Measurements from ENCODE around the gene DEXI.
"Not testable (repeated sequence)": the region's sequence is repeated elsewhere in the genome, so short reads cannot be mapped to it uniquely, and the experiment has no call there.

Gene DEXI

GRCh38 chr16:10941127-10941933 lies 938 bp downstream of the DEXI start:
- no peak for DNase-seq

- no peak for DNase-seq
Measured at GRCh38 chr16:10940501-10941079, 1.7 kb downstream of the DEXI start.

DNA sequence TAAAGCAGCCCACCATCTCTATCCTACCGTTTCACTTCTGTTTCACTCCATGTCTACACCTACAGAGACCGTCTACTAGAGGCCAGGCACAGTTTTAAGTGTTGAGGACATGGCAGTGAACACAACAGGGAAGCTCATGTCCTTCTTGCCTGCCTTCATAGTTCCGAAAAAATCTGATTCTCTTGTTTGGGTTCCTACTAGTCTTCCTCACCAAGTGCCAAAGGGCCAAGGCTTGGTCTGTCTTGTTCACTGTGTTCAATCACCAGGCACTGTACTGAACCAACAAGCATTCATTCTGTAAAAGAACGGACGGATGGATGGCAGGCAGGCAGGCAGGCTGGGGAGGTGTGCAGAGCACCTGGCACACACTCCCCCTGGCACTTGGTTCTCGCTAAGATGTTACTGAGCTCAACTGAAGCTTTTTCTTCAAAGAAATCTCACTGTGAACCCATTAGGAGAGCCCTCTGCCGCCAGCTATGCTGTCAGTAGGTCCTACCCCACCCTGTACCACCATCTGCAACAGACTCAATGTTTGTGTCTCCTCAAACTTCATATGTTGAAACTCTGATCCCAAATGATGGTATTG lies 2.5 kb downstream of the DEXI start:
- DNase-seq: no peak

- DNase-seq: no peak
Measured at GRCh38 chr16:10938796-10939648, 3.2 kb downstream of the DEXI start.

GRCh38 chr16:10938321-10938720 lies 3.9 kb downstream of the DEXI start:
- no peak for DNase-seq

DNA sequence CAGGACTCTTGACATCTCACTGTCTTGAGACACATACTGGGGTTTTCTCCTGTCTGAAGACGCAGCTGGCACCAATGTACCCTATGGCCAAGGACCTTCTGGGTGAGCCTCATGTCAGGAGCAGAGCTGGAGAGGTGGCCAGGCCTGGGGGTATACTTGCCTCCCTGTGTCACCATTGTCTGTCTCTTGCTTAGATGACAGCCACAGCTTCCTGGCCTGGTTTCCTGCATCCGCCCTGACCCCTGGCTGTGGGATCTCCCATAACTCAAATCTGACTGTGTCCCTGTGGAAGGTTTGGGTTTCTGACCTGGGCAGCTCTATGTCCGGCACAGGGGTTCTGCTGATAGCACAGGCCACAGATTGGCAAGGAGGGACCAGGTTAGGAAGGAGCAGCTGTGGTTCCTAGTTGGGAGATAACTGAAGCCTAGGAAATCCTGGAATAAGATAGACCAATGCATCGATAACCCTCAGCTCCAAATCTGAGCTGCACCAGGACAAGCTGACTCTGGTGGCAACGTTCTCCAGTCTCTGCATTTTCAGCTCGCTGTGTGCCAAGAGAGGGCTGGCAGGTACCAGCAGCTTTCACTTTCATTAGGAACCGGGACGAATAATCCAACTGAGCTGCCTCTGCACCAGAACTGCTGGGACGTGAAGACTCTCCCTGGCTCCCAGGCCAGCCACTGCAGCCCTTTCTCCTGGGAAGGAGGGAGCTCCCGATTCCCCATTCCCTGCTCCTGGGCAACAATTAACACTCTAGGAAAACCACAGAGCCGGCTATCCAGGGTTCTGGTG lies 5.0 kb downstream of the DEXI start:
- DNase-seq: no peak

GRCh38 chr16:10936272-10936984 lies 5.8 kb downstream of the DEXI start:
- DNase-seq: no peak

DNA sequence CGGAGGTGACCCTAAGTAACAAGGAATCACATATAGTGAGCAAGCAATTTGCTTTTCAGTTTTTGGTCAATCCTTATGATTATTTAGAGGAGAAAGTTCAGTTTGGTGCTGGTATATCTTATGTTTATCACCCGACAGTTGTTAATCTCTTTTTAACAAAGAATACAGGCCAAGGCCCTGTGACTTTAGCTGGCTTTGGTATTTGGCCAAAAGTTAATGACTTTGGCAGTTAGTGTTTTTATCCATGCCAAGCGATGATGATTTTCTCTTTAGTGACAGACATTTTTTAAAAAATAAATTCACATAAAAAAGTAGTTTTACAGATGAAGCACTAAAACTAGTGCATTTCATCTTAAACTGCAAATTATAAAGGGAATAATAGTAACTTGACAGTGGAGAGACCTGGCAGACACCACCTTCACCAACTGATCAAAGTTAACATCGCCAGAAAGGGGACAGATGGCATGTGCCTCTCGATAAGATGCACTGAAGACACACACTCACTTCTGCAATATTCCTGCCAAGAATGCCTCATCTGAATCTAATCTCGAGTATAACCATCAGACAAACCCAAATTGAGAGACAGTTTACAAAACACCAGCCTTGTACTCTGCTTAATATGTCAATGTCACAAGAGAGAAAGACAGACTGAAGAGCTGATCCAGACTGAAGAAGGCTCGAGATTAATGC lies 6.9 kb downstream of the DEXI start:
- no peak for DNase-seq

DNA sequence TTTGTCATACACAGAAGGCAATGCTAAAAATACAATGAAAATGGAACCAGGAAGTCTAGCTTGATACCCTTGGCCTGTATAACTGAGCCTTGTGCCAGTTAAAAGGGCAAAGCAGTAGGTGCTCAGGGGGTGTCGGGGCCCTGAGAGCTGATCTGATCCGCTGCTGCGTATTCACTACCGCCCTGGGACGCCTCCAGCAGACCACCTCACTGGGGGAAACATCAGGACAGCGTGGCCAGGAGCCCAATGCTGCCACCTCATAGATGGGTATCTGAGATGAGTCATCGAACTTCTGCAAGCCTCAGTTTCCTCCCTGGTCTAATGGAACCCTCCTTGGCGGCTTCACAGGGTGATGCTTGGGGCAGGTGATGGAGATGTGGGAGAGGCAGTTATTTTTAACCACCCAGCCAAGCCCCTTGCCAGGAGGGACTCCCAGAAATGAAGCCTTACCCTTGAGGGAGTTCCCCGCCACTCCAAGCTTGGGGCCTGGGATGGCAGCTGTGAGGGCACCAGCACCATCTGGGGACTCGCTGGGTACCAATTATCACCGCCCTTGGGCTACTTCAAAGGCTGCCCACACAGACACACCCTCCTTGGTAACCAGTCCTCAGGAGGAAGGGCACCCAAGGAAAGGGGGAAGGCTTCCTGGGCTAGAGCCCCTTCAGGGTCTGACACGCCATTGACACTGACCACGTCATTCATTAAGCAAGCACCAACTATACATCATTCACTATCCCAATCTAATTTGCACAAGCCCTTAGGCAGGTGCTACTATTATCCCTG lies 7.8 kb downstream of the DEXI start:
- DNase-seq: no peak

GRCh38 chr16:10933865-10934264 lies 8.4 kb downstream of the DEXI start:
- DNase-seq: no peak

- no peak for DNase-seq
Measured at GRCh38 chr16:10932959-10933710, 9.1 kb downstream of the DEXI start.

- DNase-seq: no peak
Measured at GRCh38 chr16:10931977-10932632, 10.2 kb downstream of the DEXI start.

DNA sequence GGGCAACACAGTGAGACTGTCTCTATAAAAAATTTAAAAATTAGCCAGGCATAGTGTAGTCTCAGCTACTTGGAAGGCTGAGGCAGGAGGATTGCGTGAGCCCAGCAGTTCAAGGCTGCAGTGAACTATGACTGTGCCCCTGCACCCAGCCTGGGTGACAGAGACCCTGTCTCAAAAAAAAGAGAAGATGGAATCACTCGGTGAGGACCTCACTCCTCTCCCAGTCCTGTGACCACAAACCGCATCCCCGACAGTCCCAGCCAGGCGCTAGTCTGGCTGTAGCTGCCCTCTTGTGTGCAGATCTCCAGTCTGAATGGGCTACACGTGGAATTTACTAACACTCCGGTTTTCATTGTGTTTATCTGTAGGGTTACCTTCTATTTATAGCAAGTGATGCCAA lies 11.1 kb downstream of the DEXI start:
- no peak for DNase-seq

GRCh38 chr16:10930755-10931093 lies 11.5 kb downstream of the DEXI start:
- no peak for DNase-seq

- no peak for DNase-seq
Measured at GRCh38 chr16:10929853-10930754, 12.2 kb downstream of the DEXI start.

DNA sequence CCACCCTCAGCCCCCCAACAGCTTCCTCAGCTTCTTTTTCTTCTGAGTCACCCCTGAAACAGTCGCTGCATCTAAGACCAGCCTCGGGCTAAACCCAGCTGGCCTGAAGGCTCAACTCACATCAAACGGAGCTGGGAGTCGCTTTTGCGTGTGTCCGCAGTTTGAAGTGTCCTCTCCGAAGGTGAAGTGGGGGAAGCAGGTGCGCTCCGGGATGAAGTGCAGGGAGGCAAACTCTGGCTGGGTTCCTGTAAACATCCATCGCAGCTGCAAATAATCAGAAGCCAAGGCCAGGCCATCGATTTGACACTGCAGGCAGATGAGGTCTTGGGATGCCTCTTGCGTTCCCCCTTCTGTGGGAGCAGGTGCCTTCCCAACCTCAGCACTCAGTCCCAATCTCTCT lies 13.2 kb downstream of the DEXI start:
- DNase-seq: not testable (repeated sequence)

DNA sequence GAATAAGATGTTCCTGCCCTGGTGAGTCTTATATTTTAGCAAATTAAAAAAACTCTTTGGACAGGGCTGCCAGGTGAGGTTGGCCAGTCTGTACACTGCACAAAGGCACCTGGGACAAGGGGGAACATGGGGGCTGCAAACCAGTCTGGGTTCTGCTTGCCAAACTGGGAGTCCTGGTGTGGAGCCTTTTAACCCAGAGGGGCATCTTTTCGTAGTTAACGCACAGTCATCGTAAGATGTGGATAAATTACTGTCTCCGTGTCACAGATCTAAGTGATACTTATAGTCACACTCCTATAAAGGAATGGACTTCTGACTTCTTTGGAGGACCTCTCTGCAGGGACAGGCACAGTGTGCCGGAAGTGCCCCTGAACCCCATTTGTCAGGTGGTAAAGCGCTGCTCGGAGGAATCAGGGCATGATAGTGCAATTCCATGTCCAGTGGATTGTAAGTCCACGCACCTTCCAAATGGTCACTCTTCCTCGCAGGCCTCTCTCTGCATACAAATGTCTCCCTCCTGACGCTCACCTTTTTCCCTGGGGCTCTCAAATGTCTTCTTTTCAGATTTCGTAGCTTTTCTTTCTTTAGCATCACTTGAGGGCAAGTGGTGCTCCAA lies 14.7 kb downstream of the DEXI start:
- no peak for DNase-seq
